CD4-positive, alpha-beta T cell (primary cell): ENCODE results near the gene FOXN4. TPM values are rescaled to one million over a fixed set of nuclear protein-coding genes. Genes with fewer than 3 reads are reported as not detected.

ENCODE experiments used
- ATAC-seq: fragments of 200-7000 bp; cut with Tn5 transposase; one replicate; pipeline ENCODE4 v1.10.0; 2022; ENCODE audit warnings: mild to moderate bottlenecking; ENCODE audit not compliant: poor library complexity
- CTCF ChIA-PET: fragments of 350-600 bp; sonication (Branson Sonifier 250); formaldehyde crosslinking; loops from one replicate; lab custom pipeline; 2021; ENCODE audit warnings: antibody characterized with exemption, inconsistent platforms; lab: Charles Lee
- POLR2A ChIA-PET: fragments of 350-600 bp; sonication (Branson Sonifier 250); formaldehyde crosslinking; loops from one replicate; lab custom pipeline; 2021; ENCODE audit warnings: antibody characterized with exemption, inconsistent platforms; lab: Charles Lee
- DNase-seq, 14 experiments: peaks; one replicate each; pipeline ENCODE4 v3.0.0-alpha.2; 2013 to 2020; ENCODE audit warnings: mixed read lengths in 2 of 14
- H3K27ac ChIP-seq, 2 donors: one replicate each; pipeline versions ENCODE4 v1.5.1 to v1.7.0; 2013; ENCODE audit warnings: low read length in 2 of 2, low read depth in 1 of 2, mild to moderate bottlenecking in 1 of 2
- H3K27me3 ChIP-seq, 2 experiments: 1 replicate in 1 of 2; 2 replicates in 1 of 2; pipeline versions ENCODE4 v1.6.1 to v1.7.0; 2013; ENCODE audit warnings: low read length in 2 of 2, control low read depth in 1 of 2, mild to moderate bottlenecking in 1 of 2, moderate library complexity in 1 of 2; ENCODE audit not compliant: insufficient read depth in 2 of 2, control insufficient read depth in 1 of 2
- H3K36me3 ChIP-seq: one replicate; pipeline ENCODE4 v1.6.1; 2013; ENCODE audit warnings: low read length, control low read depth; ENCODE audit not compliant: insufficient read depth
- H3K4me1 ChIP-seq: one replicate; pipeline ENCODE4 v1.6.1; 2013; ENCODE audit warnings: low read length, control low read depth; ENCODE audit not compliant: insufficient read depth
- H3K4me3 ChIP-seq: one replicate; pipeline ENCODE4 v1.5.1; 2013; ENCODE audit warnings: mild to moderate bottlenecking, low read length, moderate library complexity
- H3K9me3 ChIP-seq, 2 experiments: 1 replicate in 1 of 2; 2 replicates in 1 of 2; pipeline versions ENCODE4 v1.6.1 to v1.7.0; 2013; ENCODE audit warnings: low read length in 2 of 2, mild to moderate bottlenecking in 2 of 2, control low read depth in 1 of 2, moderate library complexity in 1 of 2; ENCODE audit not compliant: control insufficient read depth in 1 of 2, insufficient read depth in 1 of 2
- H3K27ac Mint-ChIP-seq: one replicate; pipeline ENCODE4 v1.8.0; 2020; ENCODE audit warnings: mixed read lengths
- H3K27me3 Mint-ChIP-seq: one replicate; pipeline ENCODE4 v1.8.0; 2021; ENCODE audit warnings: mixed read lengths
- H3K36me3 Mint-ChIP-seq: one replicate; pipeline ENCODE4 v1.8.0; 2021; ENCODE audit warnings: low read depth, mixed read lengths
- H3K4me1 Mint-ChIP-seq: one replicate; pipeline ENCODE4 v1.8.0; 2021; ENCODE audit warnings: low read depth, mixed read lengths
- H3K4me3 Mint-ChIP-seq: one replicate; pipeline ENCODE4 v1.8.0; 2020; ENCODE audit warnings: mild to moderate bottlenecking, mixed read lengths
- H3K9me3 Mint-ChIP-seq: one replicate; pipeline ENCODE4 v1.8.0; 2020; ENCODE audit warnings: mixed read lengths
- intact Hi-C, 2 experiments: fragments of 100-400 bp; cut with DNase I in 1 of 2; cut with micrococcal nuclease in 1 of 2; formaldehyde crosslinking; loops; one replicate each; pipeline versions ENCODE4 v1.15.1 to v1.9.0; 2023 to 2025; cut with DNase I, micrococcal nuclease
- total RNA-seq, 174 experiments: library from RNA in 2 of 174; stranded (reverse) in 2 of 174; gene quantifications; one replicate each; pipeline ENCODE4 v1.2.3 and lab custom pipeline; 2021 to 2026
- TF ChIP-seq, protein P1 (sequence below): fragments of 200-600 bp; IDR thresholded peaks from one replicate; pipeline ENCODE4 v1.8.0; 2022; ENCODE audit warnings: antibody characterized with exemption, mild to moderate bottlenecking

FOXN4 gene
- total RNA-seq, 2 experiments from 2014 or later, result not detected

DNA sequence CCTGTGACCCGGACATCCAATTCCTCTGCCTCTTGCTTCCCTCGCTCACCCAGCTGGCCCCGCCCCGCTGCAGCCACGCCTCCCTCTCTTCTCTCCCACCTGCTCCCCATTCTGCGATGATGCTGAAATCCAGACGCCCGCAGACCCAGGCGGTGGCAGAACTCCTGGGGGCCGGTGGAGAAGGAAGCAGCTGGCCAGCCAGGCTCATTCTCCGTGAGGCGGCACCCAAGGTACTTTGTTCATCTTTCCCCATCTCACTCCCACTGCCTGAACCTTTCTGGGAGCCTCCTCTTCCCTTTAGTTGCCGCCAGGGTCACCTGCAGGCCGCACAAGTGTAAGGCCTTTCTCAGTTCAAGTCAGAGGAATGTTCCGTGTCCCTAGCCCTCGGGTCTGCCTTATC, 35.7 kb downstream of the FOXN4 start:
- Mint-ChIP-seq H3K9me3 (peaks cover 8% of the 10 kb centered on the region), H3K4me3 (no peak overlapping the region), H3K36me3 (peaks cover 11% of the 10 kb centered on the region), H3K4me1 (no peaks in the 10 kb centered on the region), H3K27ac (no peak overlapping the region), H3K27me3 (peaks cover 9% of the 10 kb centered on the region)
- no peak overlapping the region for H3K27ac ChIP-seq
- no peaks in the 10 kb centered on the region for H3K27me3 ChIP-seq
- H3K9me3 ChIP-seq, result peaks cover 0 to 12% of the 10 kb centered on the region in 2 experiments
- CTCF ChIA-PET, result no interaction called here
- DNase-seq (no peak), ATAC-seq (no peak)
- H3K4me1 ChIP-seq, result no peaks in the 10 kb centered on the region
- H3K4me3 ChIP-seq, result no peak overlapping the region
- H3K36me3 ChIP-seq, result no peaks in the 10 kb centered on the region
- intact Hi-C loops, result no loop called here
- POLR2A ChIA-PET, result no interaction called here
- TF ChIP-seq, protein P1, sequence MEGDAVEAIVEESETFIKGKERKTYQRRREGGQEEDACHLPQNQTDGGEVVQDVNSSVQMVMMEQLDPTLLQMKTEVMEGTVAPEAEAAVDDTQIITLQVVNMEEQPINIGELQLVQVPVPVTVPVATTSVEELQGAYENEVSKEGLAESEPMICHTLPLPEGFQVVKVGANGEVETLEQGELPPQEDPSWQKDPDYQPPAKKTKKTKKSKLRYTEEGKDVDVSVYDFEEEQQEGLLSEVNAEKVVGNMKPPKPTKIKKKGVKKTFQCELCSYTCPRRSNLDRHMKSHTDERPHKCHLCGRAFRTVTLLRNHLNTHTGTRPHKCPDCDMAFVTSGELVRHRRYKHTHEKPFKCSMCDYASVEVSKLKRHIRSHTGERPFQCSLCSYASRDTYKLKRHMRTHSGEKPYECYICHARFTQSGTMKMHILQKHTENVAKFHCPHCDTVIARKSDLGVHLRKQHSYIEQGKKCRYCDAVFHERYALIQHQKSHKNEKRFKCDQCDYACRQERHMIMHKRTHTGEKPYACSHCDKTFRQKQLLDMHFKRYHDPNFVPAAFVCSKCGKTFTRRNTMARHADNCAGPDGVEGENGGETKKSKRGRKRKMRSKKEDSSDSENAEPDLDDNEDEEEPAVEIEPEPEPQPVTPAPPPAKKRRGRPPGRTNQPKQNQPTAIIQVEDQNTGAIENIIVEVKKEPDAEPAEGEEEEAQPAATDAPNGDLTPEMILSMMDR, result no peak

DNA sequence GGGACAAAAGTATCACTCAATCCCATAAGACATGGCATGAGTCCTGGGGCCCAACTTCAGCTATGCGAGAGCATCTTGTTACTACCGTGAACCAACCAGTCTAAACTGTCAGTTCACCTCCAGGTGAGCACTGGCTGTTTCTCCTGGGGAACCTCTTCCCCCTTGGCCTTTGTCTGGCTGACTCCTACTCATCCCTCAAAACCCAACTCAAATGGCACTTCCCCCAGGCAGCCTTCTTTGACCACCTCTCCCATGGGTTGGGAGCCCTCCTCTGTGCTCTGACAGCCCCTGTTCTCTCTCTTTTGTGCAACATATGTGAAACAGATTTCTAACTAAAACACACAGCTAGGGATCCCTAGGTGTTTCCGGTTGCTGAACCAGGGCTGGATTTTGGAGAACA, 37.7 kb downstream of the FOXN4 start:
- TF ChIP-seq, protein P1, result no peak
- Mint-ChIP-seq H3K27ac (no peak overlapping the region), H3K27me3 (peaks cover 9% of the 10 kb centered on the region), H3K9me3 (peaks cover 8% of the 10 kb centered on the region), H3K4me1 (no peaks in the 10 kb centered on the region), H3K36me3 (peaks cover 23% of the 10 kb centered on the region), H3K4me3 (no peak overlapping the region)
- ATAC-seq (no peak), DNase-seq (no peak)
- H3K27ac ChIP-seq, result no peak overlapping the region
- H3K4me3 ChIP-seq, result no peak overlapping the region
- ChIA-PET CTCF (no interaction called here), POLR2A (no interaction called here)
- intact Hi-C loops, result no loop called here
- peaks cover 0 to 12% of the 10 kb centered on the region in 2 experiments for H3K9me3 ChIP-seq
- no peaks in the 10 kb centered on the region for H3K4me1 ChIP-seq
- no peaks in the 10 kb centered on the region for H3K27me3 ChIP-seq
- no peaks in the 10 kb centered on the region for H3K36me3 ChIP-seq

DNA sequence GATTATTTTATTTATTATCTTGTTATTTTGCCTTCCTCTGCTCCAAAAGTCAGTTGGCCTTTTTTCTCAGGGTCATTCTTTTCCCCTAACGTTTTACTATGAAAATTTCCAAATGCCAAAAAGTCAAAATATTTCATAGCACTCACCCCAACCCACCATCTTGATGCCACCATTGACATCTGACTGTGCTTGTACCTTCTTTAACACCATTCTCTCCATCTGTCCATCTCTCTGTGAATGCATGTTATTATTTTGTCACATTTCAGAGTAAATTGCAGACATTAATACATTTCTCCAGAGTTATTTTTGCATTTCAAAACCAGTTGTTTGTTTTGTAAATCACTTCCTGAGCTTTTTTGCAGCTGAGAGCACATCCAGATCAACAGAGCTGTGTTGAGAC, 38.6 kb downstream of the FOXN4 start:
- CTCF ChIA-PET, result no interaction called here

More for the DNA sequence above, 38.6 kb downstream of the FOXN4 start:
- Mint-ChIP-seq H3K9me3 (peaks cover 8% of the 10 kb centered on the region), H3K36me3 (peaks cover 31% of the 10 kb centered on the region), H3K27ac (no peak overlapping the region), H3K4me3 (no peak overlapping the region), H3K4me1 (no peaks in the 10 kb centered on the region), H3K27me3 (peaks cover 4% of the 10 kb centered on the region)
- Histone ChIP-seq H3K27ac (no peak overlapping the region), H3K9me3 (peaks cover 0 to 12% of the 10 kb centered on the region in 2 experiments), H3K4me3 (no peak overlapping the region), H3K4me1 (no peaks in the 10 kb centered on the region), H3K27me3 (no peaks in the 10 kb centered on the region), H3K36me3 (peaks cover 9% of the 10 kb centered on the region)
- POLR2A ChIA-PET, result no interaction called here
- intact Hi-C loops, result no loop called here
- TF ChIP-seq, protein P1, result no peak
- ATAC-seq, result no peak
- no peak for DNase-seq
